Progenitor cell of endocrine pancreas (in vitro differentiated cells): Measurements from ENCODE around the gene MCAT. TPM values are rescaled to one million over a fixed set of nuclear protein-coding genes. Genes with fewer than 3 reads are reported as not detected.

Source experiments
- DNase-seq: peaks from one replicate; pipeline ENCODE4 v3.0.0; 2021; ENCODE audit warnings: low spot score; ENCODE audit not compliant: unreplicated experiment
- H3K27ac Mint-ChIP-seq: 2 replicates; pipeline ENCODE4 v1.8.0; 2021; ENCODE audit warnings: mild to moderate bottlenecking, moderate library complexity, mixed read lengths
- H3K27me3 Mint-ChIP-seq: 2 replicates; pipeline ENCODE4 v1.8.0; 2021; ENCODE audit warnings: mixed read lengths
- H3K36me3 Mint-ChIP-seq: 2 replicates; pipeline ENCODE4 v1.8.0; 2022; ENCODE audit warnings: mixed read lengths; ENCODE audit not compliant: insufficient read depth
- H3K4me1 Mint-ChIP-seq: 2 replicates; pipeline ENCODE4 v1.8.0; 2021; ENCODE audit warnings: low read depth, mixed read lengths
- H3K4me3 Mint-ChIP-seq: 2 replicates; pipeline ENCODE4 v1.8.0; 2021; ENCODE audit warnings: low read depth, mild to moderate bottlenecking, moderate library complexity, mixed read lengths
- H3K9me3 Mint-ChIP-seq: 2 replicates; pipeline ENCODE4 v1.8.0; 2021; ENCODE audit warnings: low read depth, mixed read lengths
- total RNA-seq: library from RNA; stranded (reverse); gene quantifications from 2 replicates; pipeline ENCODE4 v1.2.1, GENCODE V29; 2021
- TF ChIP-seq, protein P1 (sequence below): fragments of 200-600 bp; sonication (generic); IDR thresholded peaks from one replicate; pipeline ENCODE4 v1.5.0; 2021; ENCODE audit warnings: antibody characterized with exemption, mild to moderate bottlenecking; ENCODE audit not compliant: unreplicated experiment

The MCAT gene
- total RNA-seq, 1 donor from 2014 or later: 20.4 TPM

- Mint-ChIP-seq H3K4me3 (no peak overlapping the region), H3K4me1 (no peaks in the 10 kb centered on the region), H3K27me3 (peaks cover 9% of the 10 kb centered on the region), H3K36me3 (peaks cover 2% of the 10 kb centered on the region), H3K27ac (no peak overlapping the region), H3K9me3 (no peaks in the 10 kb centered on the region)
- DNase-seq: no peak
- TF ChIP-seq, protein P1, sequence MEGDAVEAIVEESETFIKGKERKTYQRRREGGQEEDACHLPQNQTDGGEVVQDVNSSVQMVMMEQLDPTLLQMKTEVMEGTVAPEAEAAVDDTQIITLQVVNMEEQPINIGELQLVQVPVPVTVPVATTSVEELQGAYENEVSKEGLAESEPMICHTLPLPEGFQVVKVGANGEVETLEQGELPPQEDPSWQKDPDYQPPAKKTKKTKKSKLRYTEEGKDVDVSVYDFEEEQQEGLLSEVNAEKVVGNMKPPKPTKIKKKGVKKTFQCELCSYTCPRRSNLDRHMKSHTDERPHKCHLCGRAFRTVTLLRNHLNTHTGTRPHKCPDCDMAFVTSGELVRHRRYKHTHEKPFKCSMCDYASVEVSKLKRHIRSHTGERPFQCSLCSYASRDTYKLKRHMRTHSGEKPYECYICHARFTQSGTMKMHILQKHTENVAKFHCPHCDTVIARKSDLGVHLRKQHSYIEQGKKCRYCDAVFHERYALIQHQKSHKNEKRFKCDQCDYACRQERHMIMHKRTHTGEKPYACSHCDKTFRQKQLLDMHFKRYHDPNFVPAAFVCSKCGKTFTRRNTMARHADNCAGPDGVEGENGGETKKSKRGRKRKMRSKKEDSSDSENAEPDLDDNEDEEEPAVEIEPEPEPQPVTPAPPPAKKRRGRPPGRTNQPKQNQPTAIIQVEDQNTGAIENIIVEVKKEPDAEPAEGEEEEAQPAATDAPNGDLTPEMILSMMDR: no peak
These were observed 23.9 kb upstream of the MCAT start for GRCh38 chr22:43167001-43167589.

- no peak for DNase-seq
- Mint-ChIP-seq H3K4me3 (no peak overlapping the region), H3K27me3 (peaks cover 9% of the 10 kb centered on the region), H3K9me3 (no peaks in the 10 kb centered on the region), H3K36me3 (peaks cover 2% of the 10 kb centered on the region), H3K4me1 (no peaks in the 10 kb centered on the region), H3K27ac (no peak overlapping the region)
- TF ChIP-seq, protein P1: no peak
These were observed 23.1 kb upstream of the MCAT start for GRCh38 chr22:43166132-43166930.

- TF ChIP-seq, protein P1: no peak
- no peak overlapping the region for H3K4me3 Mint-ChIP-seq
- H3K4me1 Mint-ChIP-seq: no peaks in the 10 kb centered on the region
- H3K27me3 Mint-ChIP-seq: peaks cover 9% of the 10 kb centered on the region
- H3K27ac Mint-ChIP-seq: no peak overlapping the region
- no peak for DNase-seq
- H3K36me3 Mint-ChIP-seq: no peaks in the 10 kb centered on the region
- no peaks in the 10 kb centered on the region for H3K9me3 Mint-ChIP-seq
These were observed 21.4 kb upstream of the MCAT start for GRCh38 chr22:43164636-43165035.

- Mint-ChIP-seq H3K9me3 (no peaks in the 10 kb centered on the region), H3K4me3 (no peak overlapping the region), H3K27ac (no peak overlapping the region), H3K4me1 (no peaks in the 10 kb centered on the region), H3K27me3 (peaks cover 9% of the 10 kb centered on the region), H3K36me3 (no peaks in the 10 kb centered on the region)
- DNase-seq: no peak
- TF ChIP-seq, protein P1: no peak
These were observed 20.1 kb upstream of the MCAT start for GRCh38 chr22:43163241-43163795.

GRCh38 chr22:43162412-43163150, 19.4 kb upstream of the MCAT start:
- Mint-ChIP-seq H3K27me3 (peaks cover 9% of the 10 kb centered on the region), H3K36me3 (no peaks in the 10 kb centered on the region), H3K9me3 (no peaks in the 10 kb centered on the region), H3K4me3 (no peak overlapping the region), H3K4me1 (no peaks in the 10 kb centered on the region), H3K27ac (no peak overlapping the region)
- TF ChIP-seq, protein P1: no peak
- no peak for DNase-seq
